ENCODE data around the gene FDXR.

Gene FDXR

DNA sequence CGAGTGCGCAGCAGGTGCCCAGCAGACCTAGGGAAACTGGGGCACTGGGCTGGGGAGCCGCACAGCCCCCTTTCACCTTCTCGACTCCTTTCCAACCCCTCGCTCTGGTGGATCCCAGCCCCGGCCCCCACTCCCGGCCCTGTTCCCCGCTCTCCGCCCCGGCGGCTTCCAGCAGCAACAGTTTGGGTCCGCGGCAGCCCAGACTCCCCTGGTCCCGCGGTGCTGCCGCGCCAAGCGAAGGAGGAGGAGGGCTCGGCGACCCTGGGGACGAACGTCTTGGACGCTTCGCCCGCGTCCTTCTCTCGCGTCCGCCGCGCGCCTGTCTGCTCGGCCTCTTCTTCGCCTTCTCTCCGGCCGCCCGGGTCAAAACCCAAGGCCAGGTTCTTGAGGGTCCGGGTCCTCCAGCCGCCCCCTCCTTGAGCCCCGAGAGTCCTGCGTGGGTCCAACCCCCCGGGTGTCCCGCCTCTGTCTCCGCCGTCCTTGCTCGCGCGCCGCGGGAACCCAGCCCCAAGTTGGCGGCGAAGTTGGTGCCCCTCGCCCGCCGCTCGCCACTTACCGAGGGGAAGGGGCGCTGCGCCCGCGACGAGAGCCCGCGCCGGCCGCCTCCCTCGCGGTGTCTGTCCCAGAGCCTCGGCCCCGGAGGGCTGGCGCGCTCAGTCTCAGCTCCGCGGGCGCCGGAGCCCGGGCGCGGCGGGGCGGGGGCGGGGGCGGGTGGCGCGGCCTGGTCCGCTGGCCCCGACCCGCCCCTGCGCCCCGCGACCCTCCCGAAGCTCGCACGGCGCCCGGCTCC, 11.7 kb downstream of the FDXR start:
- no peak for DNase-seq (ENCODE audit: low read depth)
- H3K4me3 ChIP-seq (ENCODE audit: low read depth, low read length), result peak overlapping the region; percentile 6

GRCh38 chr17:74860229-74860871, 12.4 kb downstream of the FDXR start:
- H3K4me3 ChIP-seq (ENCODE audit: low read depth, low read length), result no peak overlapping the region
- DNase-seq (ENCODE audit: low read depth), result no peak

- H3K4me3 ChIP-seq (ENCODE audit: low read depth, low read length), result no peak within 1 kb of the TSS
- no peak for DNase-seq (ENCODE audit: low read depth)
Observed at GRCh38 chr17:74859459-74860228, 13.2 kb downstream of the FDXR start, which contains the start of gene GRIN2C. GRIN2C (minus strand) TSS chr17:74859885; CDS start chr17:74855092, 4,793 bp downstream.

GRCh38 chr17:74858672-74859458, 13.9 kb downstream of the FDXR start:
- no peak for DNase-seq (ENCODE audit: low read depth)
- no peak overlapping the region for H3K4me3 ChIP-seq (ENCODE audit: low read depth, low read length)

- no peak overlapping the region for H3K4me3 ChIP-seq (ENCODE audit: low read depth, low read length)
Observed at GRCh38 chr17:74857191-74857590, 15.6 kb downstream of the FDXR start.

DNA sequence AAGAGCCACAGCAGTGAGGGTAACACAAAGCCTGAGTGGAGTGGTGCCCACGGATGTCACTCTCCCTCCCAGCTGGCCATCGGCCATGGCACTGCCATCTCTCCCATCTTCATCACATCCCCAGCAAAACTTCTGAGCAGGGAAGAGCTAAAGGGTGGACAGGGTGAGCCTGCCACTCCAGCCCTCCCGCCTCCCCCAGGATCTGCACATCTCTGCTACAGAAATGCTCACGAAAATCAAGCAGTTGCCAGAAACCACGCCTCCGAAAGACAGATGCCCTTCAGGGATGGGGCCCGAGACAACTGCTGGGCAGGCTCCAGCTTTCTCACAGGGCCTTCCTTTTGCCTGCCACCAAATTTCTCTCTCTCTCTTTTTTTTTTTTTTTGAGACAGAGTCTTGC, 16.7 kb downstream of the FDXR start:
- H3K4me3 ChIP-seq (ENCODE audit: low read depth, low read length), result no peak overlapping the region
- no peak for DNase-seq (ENCODE audit: low read depth)

More at GRCh38 chr17:74857191-74857590, 15.6 kb downstream of the FDXR start:
- DNase-seq (ENCODE audit: low read depth), result no peak

GRCh38 chr17:74855323-74855722, 17.5 kb downstream of the FDXR start:
- DNase-seq (ENCODE audit: low read depth), result no peak
- no peak overlapping the region for H3K4me3 ChIP-seq (ENCODE audit: low read depth, low read length)

DNA sequence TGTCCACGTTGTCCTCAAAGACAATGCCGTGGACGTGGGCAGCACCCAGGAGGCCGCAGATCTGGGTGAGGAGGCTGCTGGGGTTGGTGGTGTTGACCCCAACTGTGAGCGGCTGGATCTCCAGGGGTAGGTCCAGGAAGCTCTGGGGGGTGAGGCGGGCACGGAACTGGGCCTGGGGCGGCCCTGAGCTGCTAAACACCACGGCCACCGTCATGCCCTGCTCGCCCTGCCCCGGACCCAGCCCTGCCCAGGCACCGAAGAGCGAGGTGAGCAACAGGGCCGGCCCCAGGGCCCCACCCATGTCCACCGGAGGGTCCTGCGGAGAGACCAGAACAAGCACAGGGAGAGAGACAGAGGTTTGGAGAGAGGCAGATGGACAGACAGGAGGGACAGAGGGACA, 18.0 kb downstream of the FDXR start:
- no peak overlapping the region for H3K4me3 ChIP-seq (ENCODE audit: low read depth, low read length)
- no peak for DNase-seq (ENCODE audit: low read depth)

DNA sequence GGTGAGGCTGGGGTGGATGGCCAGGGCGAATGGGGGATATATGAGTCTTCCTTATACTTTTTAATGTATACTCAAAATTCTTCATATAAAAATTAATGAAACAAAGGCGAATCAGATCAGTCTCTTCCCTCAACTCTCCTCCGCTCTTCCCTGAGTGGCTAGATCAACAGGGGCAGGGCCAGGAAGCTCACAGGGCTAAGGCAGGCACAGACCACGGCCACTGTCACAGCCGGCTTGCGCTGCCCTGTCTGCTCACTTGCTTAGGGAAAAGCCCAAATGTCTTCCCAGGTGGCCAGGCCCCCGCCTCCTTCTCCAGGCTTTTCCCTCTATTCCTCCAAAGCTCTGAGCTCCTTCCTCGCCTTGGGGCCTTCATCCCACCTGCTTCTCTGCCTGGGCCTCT, 19.1 kb downstream of the FDXR start:
- no peak for DNase-seq (ENCODE audit: low read depth)
- no peak overlapping the region for H3K4me3 ChIP-seq (ENCODE audit: low read depth, low read length)

- no peak for DNase-seq (ENCODE audit: low read depth)
- H3K4me3 ChIP-seq (ENCODE audit: low read depth, low read length), result no peak overlapping the region
Observed at GRCh38 chr17:74853048-74853397, 19.8 kb downstream of the FDXR start.

DNA sequence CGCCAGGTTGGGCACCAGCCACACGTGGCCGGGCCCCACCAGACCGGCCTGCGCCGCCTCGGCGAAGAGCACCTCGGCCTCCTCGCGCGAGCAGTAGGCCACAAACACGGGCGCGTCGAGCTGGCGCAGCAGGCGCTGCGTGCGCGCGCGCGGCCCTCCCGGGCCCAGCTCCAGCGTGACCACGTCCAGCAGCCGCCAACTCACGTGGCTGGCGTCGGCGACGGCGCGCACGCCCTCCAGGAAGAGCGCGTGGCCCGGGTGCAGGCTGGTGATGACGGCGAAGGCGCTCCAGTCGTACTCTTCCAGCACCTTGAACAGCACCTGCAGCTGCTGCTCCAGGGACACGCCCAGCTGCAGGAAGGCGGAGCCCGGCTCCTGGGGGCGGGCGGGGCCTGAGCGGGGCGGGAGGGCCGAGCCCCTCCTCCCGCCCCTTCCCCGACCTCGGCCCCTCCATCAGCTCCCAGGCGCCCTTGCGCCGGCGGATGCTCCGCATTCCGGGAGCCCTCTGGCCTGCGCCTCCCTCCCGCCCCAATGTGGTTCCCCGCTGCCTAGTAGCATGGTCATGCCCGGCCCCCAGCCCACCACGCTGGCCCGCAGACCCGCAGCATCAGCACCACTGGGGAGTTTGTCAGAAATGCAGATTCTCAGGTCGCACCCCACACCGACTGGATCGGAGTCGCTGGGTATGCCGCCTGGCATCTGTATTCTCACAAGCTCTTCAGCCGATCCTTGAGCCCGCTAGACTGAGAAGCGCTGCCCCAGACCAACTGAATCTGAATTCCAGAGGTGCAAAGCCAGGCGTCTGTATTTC, 20.4 kb downstream of the FDXR start:
- no peak for DNase-seq (ENCODE audit: low read depth)

GRCh38 chr17:74851612-74852236, 21.1 kb downstream of the FDXR start:
- no peak for DNase-seq (ENCODE audit: low read depth)
- H3K4me3 ChIP-seq (ENCODE audit: low read depth, low read length), result no peak overlapping the region

More for the DNA sequence above, 20.4 kb downstream of the FDXR start:
- peak overlapping the region; percentile 7 for H3K4me3 ChIP-seq (ENCODE audit: low read depth, low read length)

DNA sequence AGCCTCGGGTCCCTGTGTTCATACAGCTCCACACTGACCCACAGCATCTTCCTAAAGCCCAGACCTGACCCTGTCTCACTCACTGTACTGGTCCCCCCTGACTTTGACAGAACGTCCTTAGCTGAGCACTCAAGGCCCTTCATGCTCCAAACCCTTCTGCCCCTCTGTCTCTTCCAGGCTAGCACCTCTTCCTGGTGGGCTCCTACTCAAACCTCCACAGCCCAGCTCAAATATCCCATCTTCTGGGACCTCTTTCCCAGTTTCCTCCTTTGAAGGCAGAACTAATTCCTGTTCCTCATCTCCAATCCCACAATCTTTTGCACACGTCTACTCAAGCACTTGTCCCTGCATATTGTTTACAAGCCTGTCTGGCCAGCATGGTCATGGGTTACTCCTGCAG, 21.9 kb downstream of the FDXR start:
- no peak for DNase-seq (ENCODE audit: low read depth)
- no peak overlapping the region for H3K4me3 ChIP-seq (ENCODE audit: low read depth, low read length)

GRCh38 chr17:74850310-74850709, 22.5 kb downstream of the FDXR start:
- DNase-seq (ENCODE audit: low read depth), result no peak
- H3K4me3 ChIP-seq (ENCODE audit: low read depth, low read length), result no peak overlapping the region

GRCh38 chr17:74848656-74849399, 24.0 kb downstream of the FDXR start:
- DNase-seq (ENCODE audit: low read depth), result no peak
- H3K4me3 ChIP-seq (ENCODE audit: low read depth, low read length), result no peak overlapping the region

GRCh38 chr17:74846621-74847020, 26.2 kb downstream of the FDXR start:
- no peak for DNase-seq (ENCODE audit: low read depth)
- H3K4me3 ChIP-seq (ENCODE audit: low read depth, low read length), result no peak overlapping the region

- no peak overlapping the region for H3K4me3 ChIP-seq (ENCODE audit: low read depth, low read length)
- no peak for DNase-seq (ENCODE audit: low read depth)
Observed at GRCh38 chr17:74843352-74843627, 29.5 kb downstream of the FDXR start.
